PC-9 (cell line): Measurements from ENCODE around the gene MYO10. TPM values are rescaled to one million over a fixed set of nuclear protein-coding genes. Genes with fewer than 3 reads are reported as not detected.

Experiments used
- BruUV-seq: library from RNA; stranded (reverse); fragments of 400-500 nt; replicated peaks from 2 replicates; lab custom pipeline; 2021; lab: Mats Ljungman, UMichigan
- CTCF ChIA-PET: fragments of 300-600 bp; sonication (Branson Sonifier 250); formaldehyde crosslinking; loops from one replicate; lab custom pipeline; 2022; ENCODE audit warnings: antibody characterized with exemption; lab: Charles Lee
- POLR2A ChIA-PET: fragments of 300-600 bp; sonication (Branson Sonifier 250); formaldehyde crosslinking; loops from one replicate; lab custom pipeline; 2022; ENCODE audit warnings: antibody characterized with exemption; ENCODE audit not compliant: unreplicated experiment; lab: Charles Lee
- DNase-seq, 2 experiments: peaks; one replicate each; pipeline versions ENCODE4 v3.0.0 to v3.0.0-alpha.2; 2015 to 2022; ENCODE audit warnings: mixed read lengths in 1 of 2
- H2AFZ ChIP-seq: fragments of 200-600 bp; sonication (generic); 2 replicates; pipeline ENCODE4 v1.8.1; 2017; ENCODE audit warnings: antibody characterized with exemption
- H3F3A ChIP-seq: fragments of 200-600 bp; sonication (generic); 2 replicates; pipeline ENCODE4 v1.8.1; 2017; ENCODE audit warnings: antibody characterized with exemption, mild to moderate bottlenecking, low read depth; ENCODE audit not compliant: insufficient read depth
- H3K27ac ChIP-seq: fragments of 200-600 bp; sonication (generic); 2 replicates; pipeline ENCODE4 v1.6.1; 2016; ENCODE audit warnings: mixed run types
- H3K27me3 ChIP-seq: fragments of 200-600 bp; sonication (generic); 2 replicates; pipeline ENCODE4 v1.6.1; 2016; ENCODE audit warnings: low read depth, mixed run types; ENCODE audit not compliant: insufficient read depth
- H3K36me3 ChIP-seq: fragments of 200-600 bp; sonication (generic); 2 replicates; pipeline ENCODE4 v1.6.1; 2016; ENCODE audit warnings: low read depth, mixed run types
- H3K4me1 ChIP-seq: fragments of 200-600 bp; sonication (generic); replicated peaks from 2 replicates; pipeline ENCODE4 v1.6.1; 2016; ENCODE audit warnings: mixed run types; ENCODE audit not compliant: insufficient read depth
- H3K4me2 ChIP-seq: fragments of 200-600 bp; sonication (generic); 2 replicates; pipeline ENCODE4 v1.6.1; 2017; ENCODE audit warnings: mixed run types
- H3K4me3 ChIP-seq: fragments of 200-600 bp; sonication (generic); 2 replicates; pipeline ENCODE4 v1.6.1; 2016; ENCODE audit warnings: mixed run types
- H3K79me2 ChIP-seq: fragments of 200-600 bp; sonication (generic); 2 replicates; pipeline ENCODE4 v1.6.1; 2017; ENCODE audit warnings: low read depth, mixed run types
- H3K9me2 ChIP-seq: fragments of 200-600 bp; sonication (generic); 2 replicates; pipeline ENCODE4 v1.8.1; 2017; ENCODE audit warnings: mild to moderate bottlenecking; ENCODE audit not compliant: insufficient read depth
- H3K9me3 ChIP-seq: fragments of 200-600 bp; sonication (generic); 2 replicates; pipeline ENCODE4 v1.8.1; 2016; ENCODE audit warnings: low read depth; ENCODE audit not compliant: insufficient read depth
- H4K20me1 ChIP-seq: fragments of 200-600 bp; sonication (generic); 2 replicates; pipeline ENCODE4 v1.8.1; 2017; ENCODE audit not compliant: insufficient read depth
- EZH2 ChIP-seq: fragments of 200-600 bp; sonication (generic); IDR thresholded peaks from 2 replicates; pipeline ENCODE4 v1.8.0; 2017; ENCODE audit warnings: antibody characterized with exemption, low read depth
- intact Hi-C: fragments of 100-400 bp; cut with micrococcal nuclease; formaldehyde crosslinking; loops from one replicate; pipeline ENCODE4 v1.10.0; 2022; ENCODE audit not compliant: unreplicated experiment
- total RNA-seq: library from RNA; stranded (reverse); gene quantifications from 2 replicates; pipeline ENCODE4 v1.2.3, GENCODE V29; 2021
- TF ChIP-seq, protein P1 (sequence below): fragments of 200-600 bp; sonication (generic); conservative IDR thresholded peaks from 2 replicates; pipeline ENCODE4 v1.6.1; 2017; ENCODE audit warnings: mixed run types, antibody characterized with exemption, mild to moderate bottlenecking, moderate library complexity

MYO10 gene
- total RNA-seq, 1 experiment from 2014 or later: 92.8 TPM

DNA sequence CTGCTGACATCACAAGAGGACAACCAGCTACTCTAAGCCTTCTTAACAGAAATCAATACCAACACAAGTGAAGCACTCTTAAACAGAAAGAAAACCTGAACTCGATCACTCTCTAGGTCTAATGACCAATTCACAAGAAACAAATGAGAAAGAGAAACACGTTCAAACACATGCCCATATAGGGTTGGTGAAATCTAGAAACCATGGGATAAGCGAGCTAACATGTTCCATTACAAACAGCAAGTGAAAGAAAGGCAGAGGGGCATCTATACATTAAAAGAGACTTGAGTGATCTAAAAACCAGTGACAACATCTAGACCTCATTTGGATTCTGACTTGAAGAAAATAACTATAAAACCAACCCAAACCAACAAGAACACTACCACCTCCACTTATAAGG lies 244.4 kb downstream of the MYO10 start:
- no TSS peak for BruUV-seq
- Histone ChIP-seq H3K27ac (no peak overlapping the region), H3K4me3 (no peak overlapping the region), H2AFZ (no peak overlapping the region), H3K9me2 (no peaks in the 10 kb centered on the region), H3K4me2 (no peak overlapping the region), H4K20me1 (no peaks in the 10 kb centered on the region), H3K79me2 (no peaks in the 10 kb centered on the region), H3K36me3 (no peaks in the 10 kb centered on the region), H3K9me3 (no peaks in the 10 kb centered on the region), H3F3A (no peaks in the 10 kb centered on the region), H3K27me3 (no peaks in the 10 kb centered on the region), H3K4me1 (no peaks in the 10 kb centered on the region)
- ChIA-PET POLR2A (no interaction called here), CTCF (interaction anchor here (0.6 to 0.8 kb wide), 6 partner anchors 63 to 1899 kb away, joined by 3 to 7 read pairs (median 4); no protein-coding TSS in a partner anchor)
- no peak for DNase-seq
- no peak for TF ChIP-seq EZH2
- TF ChIP-seq, protein P1, sequence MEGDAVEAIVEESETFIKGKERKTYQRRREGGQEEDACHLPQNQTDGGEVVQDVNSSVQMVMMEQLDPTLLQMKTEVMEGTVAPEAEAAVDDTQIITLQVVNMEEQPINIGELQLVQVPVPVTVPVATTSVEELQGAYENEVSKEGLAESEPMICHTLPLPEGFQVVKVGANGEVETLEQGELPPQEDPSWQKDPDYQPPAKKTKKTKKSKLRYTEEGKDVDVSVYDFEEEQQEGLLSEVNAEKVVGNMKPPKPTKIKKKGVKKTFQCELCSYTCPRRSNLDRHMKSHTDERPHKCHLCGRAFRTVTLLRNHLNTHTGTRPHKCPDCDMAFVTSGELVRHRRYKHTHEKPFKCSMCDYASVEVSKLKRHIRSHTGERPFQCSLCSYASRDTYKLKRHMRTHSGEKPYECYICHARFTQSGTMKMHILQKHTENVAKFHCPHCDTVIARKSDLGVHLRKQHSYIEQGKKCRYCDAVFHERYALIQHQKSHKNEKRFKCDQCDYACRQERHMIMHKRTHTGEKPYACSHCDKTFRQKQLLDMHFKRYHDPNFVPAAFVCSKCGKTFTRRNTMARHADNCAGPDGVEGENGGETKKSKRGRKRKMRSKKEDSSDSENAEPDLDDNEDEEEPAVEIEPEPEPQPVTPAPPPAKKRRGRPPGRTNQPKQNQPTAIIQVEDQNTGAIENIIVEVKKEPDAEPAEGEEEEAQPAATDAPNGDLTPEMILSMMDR: no peak
- intact Hi-C loops: loop anchor here (5.0 to 10.0 kb wide), 2 partner anchors 86 to 243 kb away; partner anchors contain the start of gene MYO10

DNA sequence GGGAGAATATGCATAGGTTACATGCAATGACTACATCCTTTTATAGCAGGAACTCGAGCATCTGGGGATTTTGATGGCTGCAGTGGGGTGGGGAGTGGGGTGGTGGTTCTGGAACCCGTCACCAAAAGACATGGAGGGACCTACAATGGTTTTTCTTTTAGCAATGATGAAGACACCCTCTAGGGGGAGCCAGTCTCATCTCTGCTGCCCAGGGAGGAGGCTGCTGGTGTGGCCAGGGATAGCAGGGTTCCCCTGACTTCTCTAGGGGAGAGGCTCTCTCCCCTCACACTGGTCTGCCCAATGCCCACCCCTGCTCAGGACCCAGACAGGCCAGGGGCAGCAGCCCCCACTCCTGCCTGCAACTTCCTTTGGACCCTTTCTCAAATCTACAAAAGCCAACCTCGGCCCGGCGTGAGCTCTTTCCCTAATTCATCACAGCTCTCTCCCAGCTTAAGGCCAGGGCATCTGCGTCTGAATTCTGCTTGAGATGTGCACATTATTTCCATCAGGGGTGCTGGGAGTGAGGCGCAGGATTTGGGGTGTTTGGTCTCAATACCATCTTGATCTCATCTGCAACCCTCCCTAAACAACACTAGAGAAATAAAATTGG lies 245.7 kb downstream of the MYO10 start:
- H3K9me3 ChIP-seq: no peaks in the 10 kb centered on the region
- POLR2A ChIA-PET: no interaction called here
- DNase-seq: peak in 1 of 2 experiments; percentile 66
- H2AFZ ChIP-seq: no peak overlapping the region
- no peaks in the 10 kb centered on the region for H3F3A ChIP-seq
- no TSS peak for BruUV-seq
- H3K79me2 ChIP-seq: no peaks in the 10 kb centered on the region
- H3K4me3 ChIP-seq: no peak overlapping the region
- TF ChIP-seq EZH2: no peak
- TF ChIP-seq, protein P1: peak; percentile 85
- CTCF ChIA-PET: interaction anchor here (0.5 to 0.7 kb wide), 7 partner anchors 102 to 1033 kb away, joined by 3 to 9 read pairs (median 3); no protein-coding TSS in a partner anchor
- no peaks in the 10 kb centered on the region for H3K36me3 ChIP-seq
- no peaks in the 10 kb centered on the region for H3K9me2 ChIP-seq
- H3K4me2 ChIP-seq: no peak overlapping the region
- intact Hi-C loops: loop anchor here (1.0 to 10.0 kb wide), 5 partner anchors 87 to 513 kb away; partner anchors contain the start of gene MYO10
- no peak overlapping the region for H3K27ac ChIP-seq
- H4K20me1 ChIP-seq: no peaks in the 10 kb centered on the region
- H3K27me3 ChIP-seq: no peaks in the 10 kb centered on the region
- H3K4me1 ChIP-seq: no peaks in the 10 kb centered on the region

DNA sequence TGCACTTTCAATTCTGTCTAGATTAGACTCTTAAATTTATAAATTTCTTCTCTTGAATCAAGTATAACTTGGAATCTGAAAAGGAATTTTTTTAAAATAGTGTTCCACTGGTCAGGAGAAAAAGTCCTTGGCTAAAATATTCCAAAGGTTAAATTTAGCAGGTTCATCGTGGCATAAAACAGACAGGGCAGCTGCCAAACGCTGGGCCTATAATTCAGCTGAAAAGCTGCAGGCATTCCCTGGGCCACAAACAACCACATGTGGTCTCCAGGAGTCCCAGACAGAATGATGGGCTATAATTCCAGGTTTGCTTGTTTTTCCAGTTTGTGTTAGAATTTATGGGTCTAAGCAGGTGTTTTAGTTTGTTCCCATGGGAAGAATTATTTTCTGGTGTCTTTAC lies 248.2 kb downstream of the MYO10 start:
- Histone ChIP-seq H3K27ac (no peak overlapping the region), H3K79me2 (no peaks in the 10 kb centered on the region), H3K4me2 (no peak overlapping the region), H4K20me1 (no peaks in the 10 kb centered on the region), H3K4me1 (no peaks in the 10 kb centered on the region), H2AFZ (no peak overlapping the region), H3K9me3 (no peaks in the 10 kb centered on the region), H3F3A (no peaks in the 10 kb centered on the region), H3K4me3 (no peak overlapping the region), H3K27me3 (no peaks in the 10 kb centered on the region), H3K9me2 (no peaks in the 10 kb centered on the region), H3K36me3 (0 out of 2 replicates have a peak, but pooled peaks cover 3% of the 10 kb centered on the region)
- no TSS peak for BruUV-seq
- CTCF ChIA-PET: no interaction called here
- intact Hi-C loops: loop anchor here (5.0 kb wide), 1 partner anchor 201 kb away; no protein-coding TSS in a partner anchor
- DNase-seq: no peak
- no peak for TF ChIP-seq EZH2
- TF ChIP-seq, protein P1: no peak
- POLR2A ChIA-PET: no interaction called here
